K562 (cell line): Measurements from ENCODE around the gene TMEM39A. TPM values are rescaled to one million over a fixed set of nuclear protein-coding genes. Genes with fewer than 3 reads are reported as not detected.

Experiments used
- BRD9 ChIP-seq: fragments of 450-650 bp; IDR thresholded peaks from 2 replicates; pipeline ENCODE4 v1.6.1; 2018; ENCODE audit warnings: low read depth; ENCODE audit not compliant: partially characterized antibody
- FOS ChIP-seq: IDR thresholded peaks from 3 replicates; pipeline ENCODE4 v1.6.1; 2011; ENCODE audit not compliant: insufficient read length; ENCODE audit errors: extremely low read depth
- HDAC6 ChIP-seq: IDR thresholded peaks from 2 replicates; pipeline ENCODE4 v1.6.1; 2012; ENCODE audit warnings: low read depth, mild to moderate bottlenecking, control low read depth, inconsistent platforms, low read length, moderate library complexity
- HMG20A ChIP-seq: fragments of 450-650 bp; formaldehyde crosslinking; conservative IDR thresholded peaks from 2 replicates; pipeline ENCODE4 v1.4.0; 2020; ENCODE audit warnings: mild to moderate bottlenecking, mixed read lengths
- NR2F6 ChIP-seq: fragments of 450-650 bp; formaldehyde crosslinking; IDR thresholded peaks from 2 replicates; pipeline ENCODE4 v1.4.0; 2020; ENCODE audit warnings: mild to moderate bottlenecking
- RBM34 ChIP-seq: fragments of 200-400 bp; formaldehyde crosslinking; IDR thresholded peaks from 2 replicates; pipeline ENCODE4 v1.6.1; 2018; ENCODE audit warnings: low read length, borderline replicate concordance; ENCODE audit not compliant: insufficient read depth
- SRSF3 ChIP-seq: fragments of 200-400 bp; formaldehyde crosslinking; IDR thresholded peaks from 2 replicates; pipeline ENCODE4 v1.6.1; 2016; ENCODE audit warnings: mild to moderate bottlenecking, low read length, moderate library complexity; ENCODE audit not compliant: insufficient read depth
- TBP ChIP-seq: optimal IDR thresholded peaks from 2 replicates; pipeline ENCODE3; 2011; ENCODE audit warnings: low read depth, low read length, improper control_type of control experiment
- TFAM ChIP-seq: fragments of 250-450 bp; sonication (Bioruptor Pico); conservative IDR thresholded peaks from 2 replicates; pipeline ENCODE4 v1.5.0; 2021; ENCODE audit warnings: mild to moderate bottlenecking, moderate library complexity
- YBX1 ChIP-seq: fragments of 450-650 bp; IDR thresholded peaks from 2 replicates; pipeline ENCODE4 v1.7.1; 2016; ENCODE audit warnings: mild to moderate bottlenecking
- ZBTB1 ChIP-seq: sonication (generic); formaldehyde crosslinking; IDR thresholded peaks from 2 replicates; pipeline ENCODE4 v1.8.1; 2023; ENCODE audit warnings: missing genetic modification reagents, low read depth, mild to moderate bottlenecking, borderline replicate concordance
- ZSCAN29 ChIP-seq: fragments of 450-650 bp; IDR thresholded peaks from 2 replicates; pipeline ENCODE4 v1.6.1; 2017
- polyA plus RNA-seq, 8 experiments: library from polyadenylated mRNA; depleted of rRNA in 4 of 8; stranded (reverse) in 5 of 8; unstranded in 3 of 8; fragments of >200 nt; fragmentation: Nextera tagmentation in 2 of 8; fragmentation: Illumina TruSeq in 1 of 8; extraction: Ambion mirVana in 2 of 8; extraction: Trizol in 1 of 8; gene quantifications; 2 replicates each; pipeline versions ENCODE4 v1.2.1 to v1.2.3, GENCODE V29; 2011 to 2014; ENCODE audit warnings: inconsistent platforms in 1 of 8, missing spikeins in 1 of 8
- total RNA-seq, 7 experiments: library from RNA; depleted of rRNA in 6 of 7; stranded (reverse); fragments of >200 nt in 6 of 7; fragmentation: Illumina TruSeq in 2 of 7; extraction: Trizol in 2 of 7; gene quantifications; 2 replicates each; pipeline versions ENCODE4 v1.2.1 to v1.2.3, GENCODE V29; 2011 to 2021; ENCODE audit warnings: low replicate concordance in 1 of 7
- TF ChIP-seq, protein P1 (sequence below): sonication (generic); formaldehyde crosslinking; IDR thresholded peaks from 2 replicates; pipeline ENCODE4 v1.8.0; 2022; ENCODE audit warnings: mild to moderate bottlenecking, missing genetic modification reagents
- TF ChIP-seq, protein P2 (sequence below), 2 experiments: fragments of 150-350 bp in 1 of 2; IDR thresholded peaks; 2 replicates each; pipeline ENCODE4 v1.6.1; 2012 to 2016; ENCODE audit warnings: low read depth in 2 of 2, low read length in 2 of 2, mild to moderate bottlenecking in 1 of 2, moderate library complexity in 1 of 2
- TF ChIP-seq, protein P3 (sequence below), 2 experiments: IDR thresholded peaks in 1 of 2; conservative IDR thresholded peaks in 1 of 2; 2 replicates each; pipeline ENCODE4 v1.6.1; 2016; ENCODE audit warnings: low read depth in 2 of 2, mild to moderate bottlenecking in 1 of 2, missing compliant biosample characterization in 1 of 2, missing genetic modification characterization in 1 of 2, moderate library complexity in 1 of 2

Gene TMEM39A
- total and polyA plus RNA-seq, 9 of the 15 experiments (the other 6 are each of a cell fraction or from before 2014, with no cell fraction given): 12.0 to 41.5 (median 15.4) TPM

DNA sequence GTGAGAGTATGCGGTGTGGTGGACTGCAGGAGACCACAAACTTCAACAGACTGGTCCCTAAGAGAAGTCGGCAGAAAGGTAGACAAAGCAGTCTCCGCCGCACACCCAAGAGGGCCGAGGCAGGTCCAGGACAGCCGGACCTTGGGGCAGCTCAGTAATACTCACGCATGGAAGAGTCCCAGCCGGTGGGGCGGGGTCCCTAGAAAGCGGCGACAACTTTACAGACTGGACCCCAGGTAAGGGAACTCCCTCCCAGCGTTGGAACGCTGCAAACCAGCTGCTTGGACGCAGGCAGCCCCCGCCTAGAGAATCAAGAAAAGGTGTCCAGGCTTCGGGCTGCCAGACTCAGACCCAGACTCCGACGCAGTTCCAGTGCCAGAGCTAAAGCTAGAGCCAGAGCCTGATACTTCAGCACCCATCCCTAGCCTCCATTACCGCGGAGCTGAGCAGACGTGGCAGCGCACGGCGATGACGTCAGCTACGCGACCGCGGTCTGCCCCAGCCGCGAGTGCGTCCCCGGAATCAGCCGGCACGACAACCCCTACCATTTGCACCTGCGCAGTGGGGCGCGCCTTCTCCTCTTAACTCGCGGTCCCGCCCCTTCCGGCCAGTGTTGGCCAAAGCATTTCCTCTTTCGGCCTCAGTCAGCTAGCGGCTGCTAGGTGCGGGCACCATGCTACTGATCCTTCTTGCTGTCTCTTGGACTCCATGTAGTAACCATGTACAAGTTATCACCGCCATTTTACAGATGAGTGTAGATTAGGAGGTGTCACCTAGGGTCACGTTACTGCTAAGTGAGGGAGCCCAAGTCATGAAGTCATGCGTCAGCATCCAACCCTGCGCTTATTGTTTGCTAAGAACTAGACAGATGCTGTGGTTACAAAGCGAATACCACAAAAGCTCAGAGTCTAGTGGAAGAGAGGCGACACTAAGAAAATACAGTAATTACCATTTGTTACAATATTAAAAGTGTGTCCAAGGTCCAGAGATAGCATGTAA is at the start of gene TMEM39A (continued):
- TF ChIP-seq, protein P1, sequence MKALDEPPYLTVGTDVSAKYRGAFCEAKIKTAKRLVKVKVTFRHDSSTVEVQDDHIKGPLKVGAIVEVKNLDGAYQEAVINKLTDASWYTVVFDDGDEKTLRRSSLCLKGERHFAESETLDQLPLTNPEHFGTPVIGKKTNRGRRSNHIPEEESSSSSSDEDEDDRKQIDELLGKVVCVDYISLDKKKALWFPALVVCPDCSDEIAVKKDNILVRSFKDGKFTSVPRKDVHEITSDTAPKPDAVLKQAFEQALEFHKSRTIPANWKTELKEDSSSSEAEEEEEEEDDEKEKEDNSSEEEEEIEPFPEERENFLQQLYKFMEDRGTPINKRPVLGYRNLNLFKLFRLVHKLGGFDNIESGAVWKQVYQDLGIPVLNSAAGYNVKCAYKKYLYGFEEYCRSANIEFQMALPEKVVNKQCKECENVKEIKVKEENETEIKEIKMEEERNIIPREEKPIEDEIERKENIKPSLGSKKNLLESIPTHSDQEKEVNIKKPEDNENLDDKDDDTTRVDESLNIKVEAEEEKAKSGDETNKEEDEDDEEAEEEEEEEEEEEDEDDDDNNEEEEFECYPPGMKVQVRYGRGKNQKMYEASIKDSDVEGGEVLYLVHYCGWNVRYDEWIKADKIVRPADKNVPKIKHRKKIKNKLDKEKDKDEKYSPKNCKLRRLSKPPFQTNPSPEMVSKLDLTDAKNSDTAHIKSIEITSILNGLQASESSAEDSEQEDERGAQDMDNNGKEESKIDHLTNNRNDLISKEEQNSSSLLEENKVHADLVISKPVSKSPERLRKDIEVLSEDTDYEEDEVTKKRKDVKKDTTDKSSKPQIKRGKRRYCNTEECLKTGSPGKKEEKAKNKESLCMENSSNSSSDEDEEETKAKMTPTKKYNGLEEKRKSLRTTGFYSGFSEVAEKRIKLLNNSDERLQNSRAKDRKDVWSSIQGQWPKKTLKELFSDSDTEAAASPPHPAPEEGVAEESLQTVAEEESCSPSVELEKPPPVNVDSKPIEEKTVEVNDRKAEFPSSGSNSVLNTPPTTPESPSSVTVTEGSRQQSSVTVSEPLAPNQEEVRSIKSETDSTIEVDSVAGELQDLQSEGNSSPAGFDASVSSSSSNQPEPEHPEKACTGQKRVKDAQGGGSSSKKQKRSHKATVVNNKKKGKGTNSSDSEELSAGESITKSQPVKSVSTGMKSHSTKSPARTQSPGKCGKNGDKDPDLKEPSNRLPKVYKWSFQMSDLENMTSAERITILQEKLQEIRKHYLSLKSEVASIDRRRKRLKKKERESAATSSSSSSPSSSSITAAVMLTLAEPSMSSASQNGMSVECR (CRISPR knock-in tag): peak; percentile 56; the same call in 1 of the 2 replicates
- TF ChIP-seq TFAM (CRISPR knock-in tag) (no peak), ZSCAN29 (no peak), NR2F6 (CRISPR knock-in tag) (no peak), SRSF3 (no peak), FOS (no peak), HDAC6 (no peak), RBM34 (no peak), HMG20A (no peak), YBX1 (no peak), ZBTB1 (no peak), BRD9 (no peak), TBP (peak; percentile 90)
- TF ChIP-seq, protein P2, sequence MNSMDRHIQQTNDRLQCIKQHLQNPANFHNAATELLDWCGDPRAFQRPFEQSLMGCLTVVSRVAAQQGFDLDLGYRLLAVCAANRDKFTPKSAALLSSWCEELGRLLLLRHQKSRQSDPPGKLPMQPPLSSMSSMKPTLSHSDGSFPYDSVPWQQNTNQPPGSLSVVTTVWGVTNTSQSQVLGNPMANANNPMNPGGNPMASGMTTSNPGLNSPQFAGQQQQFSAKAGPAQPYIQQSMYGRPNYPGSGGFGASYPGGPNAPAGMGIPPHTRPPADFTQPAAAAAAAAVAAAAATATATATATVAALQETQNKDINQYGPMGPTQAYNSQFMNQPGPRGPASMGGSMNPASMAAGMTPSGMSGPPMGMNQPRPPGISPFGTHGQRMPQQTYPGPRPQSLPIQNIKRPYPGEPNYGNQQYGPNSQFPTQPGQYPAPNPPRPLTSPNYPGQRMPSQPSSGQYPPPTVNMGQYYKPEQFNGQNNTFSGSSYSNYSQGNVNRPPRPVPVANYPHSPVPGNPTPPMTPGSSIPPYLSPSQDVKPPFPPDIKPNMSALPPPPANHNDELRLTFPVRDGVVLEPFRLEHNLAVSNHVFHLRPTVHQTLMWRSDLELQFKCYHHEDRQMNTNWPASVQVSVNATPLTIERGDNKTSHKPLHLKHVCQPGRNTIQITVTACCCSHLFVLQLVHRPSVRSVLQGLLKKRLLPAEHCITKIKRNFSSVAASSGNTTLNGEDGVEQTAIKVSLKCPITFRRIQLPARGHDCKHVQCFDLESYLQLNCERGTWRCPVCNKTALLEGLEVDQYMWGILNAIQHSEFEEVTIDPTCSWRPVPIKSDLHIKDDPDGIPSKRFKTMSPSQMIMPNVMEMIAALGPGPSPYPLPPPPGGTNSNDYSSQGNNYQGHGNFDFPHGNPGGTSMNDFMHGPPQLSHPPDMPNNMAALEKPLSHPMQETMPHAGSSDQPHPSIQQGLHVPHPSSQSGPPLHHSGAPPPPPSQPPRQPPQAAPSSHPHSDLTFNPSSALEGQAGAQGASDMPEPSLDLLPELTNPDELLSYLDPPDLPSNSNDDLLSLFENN (IDR thresholded peaks at IDR 0.05; ENCODE audit: low read depth in 2 of 2, low read length in 2 of 2): no peak
- TF ChIP-seq, protein P3, sequence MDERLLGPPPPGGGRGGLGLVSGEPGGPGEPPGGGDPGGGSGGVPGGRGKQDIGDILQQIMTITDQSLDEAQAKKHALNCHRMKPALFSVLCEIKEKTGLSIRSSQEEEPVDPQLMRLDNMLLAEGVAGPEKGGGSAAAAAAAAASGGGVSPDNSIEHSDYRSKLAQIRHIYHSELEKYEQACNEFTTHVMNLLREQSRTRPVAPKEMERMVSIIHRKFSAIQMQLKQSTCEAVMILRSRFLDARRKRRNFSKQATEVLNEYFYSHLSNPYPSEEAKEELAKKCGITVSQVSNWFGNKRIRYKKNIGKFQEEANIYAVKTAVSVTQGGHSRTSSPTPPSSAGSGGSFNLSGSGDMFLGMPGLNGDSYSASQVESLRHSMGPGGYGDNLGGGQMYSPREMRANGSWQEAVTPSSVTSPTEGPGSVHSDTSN (CRISPR knock-in tag; IDR thresholded peaks at IDR 0.05; ENCODE audit: low read depth): no peak
- TF ChIP-seq, protein P3 (tag; conservative IDR thresholded peaks at IDR 0.05; ENCODE audit: low read depth): no peak
